Effector memory CD4-positive, alpha-beta T cell (primary cell): ENCODE measurements around the gene CEP44.
"Not testable (repeated sequence)": the region's sequence is repeated elsewhere in the genome, so short reads cannot be mapped to it uniquely, and the experiment has no call there.

Experiments used
- DNase-seq, 3 donors: peaks; one replicate each; pipeline ENCODE4 v3.0.0-alpha.2; 2020
- H3K27ac ChIP-seq: 2 replicates; pipeline ENCODE4 v1.7.0; 2013; ENCODE audit warnings: mild to moderate bottlenecking, low read length, moderate library complexity; ENCODE audit not compliant: insufficient read depth, poor library complexity, severe bottlenecking
- H3K27me3 ChIP-seq: replicated peaks from 2 replicates; pipeline ENCODE4 v1.7.0; 2013; ENCODE audit warnings: mild to moderate bottlenecking, low read length; ENCODE audit not compliant: insufficient read depth, control insufficient read depth, poor library complexity, severe bottlenecking
- H3K36me3 ChIP-seq: 2 replicates; pipeline ENCODE4 v1.7.0; 2013; ENCODE audit warnings: mild to moderate bottlenecking, low read length, moderate library complexity; ENCODE audit not compliant: control insufficient read depth, insufficient read depth
- H3K4me1 ChIP-seq: 2 replicates; pipeline ENCODE4 v1.7.0; 2013; ENCODE audit warnings: low read length, mild to moderate bottlenecking; ENCODE audit not compliant: control insufficient read depth, insufficient read depth, poor library complexity, severe bottlenecking
- H3K4me3 ChIP-seq: 2 replicates; pipeline ENCODE4 v1.7.0; 2013; ENCODE audit warnings: low read length, low read depth, mild to moderate bottlenecking; ENCODE audit not compliant: insufficient read depth, poor library complexity, severe bottlenecking
- H3K9me3 ChIP-seq: 2 replicates; pipeline ENCODE4 v1.7.0; 2013; ENCODE audit warnings: mild to moderate bottlenecking, low read length, moderate library complexity; ENCODE audit not compliant: control insufficient read depth

CEP44 gene

DNA sequence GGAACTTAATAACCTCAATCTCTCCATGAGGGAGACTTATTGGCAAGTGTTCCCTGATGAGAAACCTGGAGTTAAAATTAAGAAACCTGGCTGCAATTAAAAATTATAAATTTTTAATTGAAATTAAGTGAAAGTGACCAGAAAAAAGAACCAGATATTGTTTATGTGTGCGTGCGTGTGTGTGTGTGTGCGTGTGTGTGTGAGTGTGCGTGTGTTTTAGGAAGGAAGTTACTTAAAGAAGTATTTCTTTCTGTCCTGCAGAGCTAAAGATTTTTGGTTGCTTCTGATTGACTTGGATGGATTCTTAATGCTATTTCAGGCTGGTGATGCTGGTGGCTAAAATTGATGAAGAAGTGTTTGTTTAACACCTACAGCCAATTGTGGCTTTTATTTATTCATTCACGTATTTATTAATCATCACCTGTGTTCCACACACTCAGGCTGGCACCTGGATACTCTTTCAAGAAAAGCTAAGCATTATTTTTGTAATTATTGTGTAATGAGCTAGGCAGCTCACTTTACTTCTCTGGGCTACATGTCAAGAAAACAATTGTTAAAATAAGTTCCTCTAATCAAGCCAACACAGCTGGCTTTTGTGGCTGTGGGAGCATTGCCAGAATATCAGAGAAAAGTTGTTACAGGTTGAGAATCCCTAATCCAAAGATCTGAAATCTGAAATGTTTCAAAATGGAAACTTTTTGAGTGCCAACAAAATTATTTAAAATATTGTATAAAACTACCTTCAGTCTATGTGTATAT lies 68.5 kb downstream of the CEP44 start:
- H3K4me3 ChIP-seq = no peak overlapping the region
- H3K27me3 ChIP-seq = no peaks in the 10 kb centered on the region
- no peaks in the 10 kb centered on the region for H3K4me1 ChIP-seq
- H3K9me3 ChIP-seq = no peaks in the 10 kb centered on the region
- H3K36me3 ChIP-seq = no peaks in the 10 kb centered on the region
- no peak for DNase-seq
- H3K27ac ChIP-seq = no peak overlapping the region

DNA sequence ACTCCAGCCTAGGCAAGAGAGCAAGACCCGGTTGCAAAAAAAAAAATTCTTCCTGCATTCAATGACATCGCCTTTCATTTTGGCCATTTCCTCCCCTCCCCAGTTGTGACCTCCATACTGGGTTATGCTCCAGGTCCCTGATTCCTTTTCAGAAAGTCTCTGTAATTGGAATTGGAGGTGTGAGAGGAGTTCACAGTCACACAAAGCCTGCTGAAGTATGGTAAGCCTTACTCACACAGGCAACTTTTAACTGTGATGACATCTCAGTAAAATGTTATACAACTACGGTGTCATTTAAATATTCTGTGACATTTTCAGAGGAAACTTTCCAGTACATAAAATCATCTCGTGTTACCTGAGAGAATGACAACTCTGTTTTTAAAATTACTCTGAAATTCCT lies 73.6 kb downstream of the CEP44 start:
- Histone ChIP-seq H3K4me3 (no peak overlapping the region), H3K36me3 (no peaks in the 10 kb centered on the region), H3K27me3 (no peaks in the 10 kb centered on the region), H3K4me1 (no peaks in the 10 kb centered on the region), H3K9me3 (no peaks in the 10 kb centered on the region), H3K27ac (no peak overlapping the region)
- DNase-seq = no peak

DNA sequence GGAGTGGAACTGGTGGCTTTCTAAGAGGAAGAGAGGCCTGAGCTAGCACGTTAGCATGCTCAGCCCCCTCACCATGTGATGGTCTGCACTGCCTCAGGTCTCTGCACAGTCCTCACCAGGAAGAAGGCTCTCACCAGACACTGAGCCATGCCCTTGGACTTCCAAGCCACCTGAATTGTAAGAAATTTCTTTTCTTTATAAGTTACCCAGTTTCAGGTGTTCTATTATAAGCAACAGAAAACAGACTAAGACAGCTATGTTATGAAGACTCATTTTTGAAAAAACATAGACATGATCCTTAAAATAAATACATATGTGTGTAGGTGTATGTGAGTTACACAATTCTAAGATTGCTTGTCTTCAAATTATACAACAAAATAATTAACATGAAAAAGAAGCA lies 74.7 kb downstream of the CEP44 start:
- DNase-seq = no peak
- Histone ChIP-seq H3K9me3 (no peaks in the 10 kb centered on the region), H3K4me1 (no peaks in the 10 kb centered on the region), H3K27me3 (no peaks in the 10 kb centered on the region), H3K27ac (no peak overlapping the region), H3K36me3 (no peaks in the 10 kb centered on the region), H3K4me3 (no peak overlapping the region)

GRCh38 chr4:174358829-174359228 lies 75.1 kb downstream of the CEP44 start:
- H3K4me3 ChIP-seq = no peak overlapping the region
- no peaks in the 10 kb centered on the region for H3K27me3 ChIP-seq
- no peak overlapping the region for H3K27ac ChIP-seq
- no peaks in the 10 kb centered on the region for H3K9me3 ChIP-seq
- no peak for DNase-seq
- no peaks in the 10 kb centered on the region for H3K4me1 ChIP-seq
- no peaks in the 10 kb centered on the region for H3K36me3 ChIP-seq

DNA sequence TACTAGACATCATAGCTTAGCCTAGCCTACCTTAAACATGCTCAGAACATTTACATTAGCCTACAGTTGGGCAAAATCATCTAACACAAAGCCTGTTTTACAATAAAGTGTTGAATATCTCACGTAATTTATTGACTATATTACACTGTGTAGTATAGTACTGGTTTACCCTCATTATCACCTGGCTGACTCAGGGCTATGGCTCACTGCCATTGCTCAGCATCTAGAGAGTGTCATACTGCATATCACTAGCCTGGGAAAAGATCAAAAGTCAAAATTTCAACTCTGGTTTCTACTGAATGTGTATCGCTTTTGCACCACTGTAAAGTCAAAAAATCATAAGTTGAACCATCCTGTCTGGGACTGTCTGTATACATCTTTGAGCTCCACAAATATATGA lies 78.6 kb downstream of the CEP44 start:
- no peaks in the 10 kb centered on the region for H3K9me3 ChIP-seq
- no peak overlapping the region for H3K27ac ChIP-seq
- H3K36me3 ChIP-seq = no peaks in the 10 kb centered on the region
- H3K4me1 ChIP-seq = no peaks in the 10 kb centered on the region
- DNase-seq = no peak
- H3K4me3 ChIP-seq = no peak overlapping the region
- no peaks in the 10 kb centered on the region for H3K27me3 ChIP-seq

GRCh38 chr4:174363782-174364181 lies 80.1 kb downstream of the CEP44 start:
- not testable (repeated sequence) for DNase-seq, H3K4me3 ChIP-seq, H3K4me1 ChIP-seq, H3K36me3 ChIP-seq, H3K27me3 ChIP-seq, H3K9me3 ChIP-seq, H3K27ac ChIP-seq

- no peak for DNase-seq
- H3K27me3 ChIP-seq = no peaks in the 10 kb centered on the region
- H3K4me3 ChIP-seq = no peak overlapping the region
- no peaks in the 10 kb centered on the region for H3K9me3 ChIP-seq
- H3K36me3 ChIP-seq = no peaks in the 10 kb centered on the region
- no peak overlapping the region for H3K27ac ChIP-seq
- no peaks in the 10 kb centered on the region for H3K4me1 ChIP-seq
Measured at GRCh38 chr4:174365018-174365587, 81.4 kb downstream of the CEP44 start.

DNA sequence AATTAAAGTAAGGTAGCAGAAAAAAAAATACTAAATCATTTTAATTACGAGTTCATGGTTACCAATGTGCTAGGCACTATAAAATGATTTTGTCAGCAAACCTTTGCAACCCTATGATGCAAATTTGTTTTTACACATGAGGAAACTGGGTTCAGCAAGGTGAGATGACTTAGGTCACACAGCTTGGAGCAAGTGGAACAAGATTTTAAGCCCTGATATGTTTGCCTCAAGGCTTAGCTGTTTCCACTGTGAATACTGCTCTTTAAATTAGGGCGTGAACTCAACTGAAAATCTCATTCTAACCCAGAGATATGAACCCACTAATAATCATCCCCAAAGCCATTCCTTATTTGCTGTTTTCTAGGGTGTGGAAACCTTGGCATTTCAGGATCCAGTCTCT lies 86.3 kb downstream of the CEP44 start:
- Histone ChIP-seq H3K4me3 (no peak overlapping the region), H3K27ac (no peak overlapping the region), H3K9me3 (no peaks in the 10 kb centered on the region), H3K36me3 (no peaks in the 10 kb centered on the region), H3K27me3 (no peaks in the 10 kb centered on the region), H3K4me1 (no peaks in the 10 kb centered on the region)
- DNase-seq = no peak

GRCh38 chr4:174373821-174374220 lies 90.1 kb downstream of the CEP44 start:
- Histone ChIP-seq H3K4me1 (no peaks in the 10 kb centered on the region), H3K36me3 (no peaks in the 10 kb centered on the region), H3K27me3 (no peaks in the 10 kb centered on the region), H3K9me3 (no peaks in the 10 kb centered on the region), H3K27ac (no peak overlapping the region), H3K4me3 (no peak overlapping the region)
- no peak for DNase-seq

- Histone ChIP-seq H3K4me3 (no peak overlapping the region), H3K9me3 (no peaks in the 10 kb centered on the region), H3K27ac (no peak overlapping the region), H3K4me1 (no peaks in the 10 kb centered on the region), H3K27me3 (no peaks in the 10 kb centered on the region), H3K36me3 (no peaks in the 10 kb centered on the region)
- no peak for DNase-seq
Measured at GRCh38 chr4:174375422-174375821, 91.7 kb downstream of the CEP44 start.
